C4-2B (cell line): Measurements from ENCODE around the gene GADL1.

Source experiments
- H3K27ac ChIP-seq: fragments of 450-650 bp; 2 replicates; pipeline ENCODE4 v1.5.1; 2017
- CTCF ChIP-seq: fragments of 450-650 bp; conservative IDR thresholded peaks from 2 replicates; pipeline ENCODE4 v1.5.1; 2017; ENCODE audit warnings: mild to moderate bottlenecking
- ZFX ChIP-seq: fragments of 450-650 bp; IDR thresholded peaks from 2 replicates; pipeline ENCODE4 v1.6.1; 2017

GADL1 gene

DNA sequence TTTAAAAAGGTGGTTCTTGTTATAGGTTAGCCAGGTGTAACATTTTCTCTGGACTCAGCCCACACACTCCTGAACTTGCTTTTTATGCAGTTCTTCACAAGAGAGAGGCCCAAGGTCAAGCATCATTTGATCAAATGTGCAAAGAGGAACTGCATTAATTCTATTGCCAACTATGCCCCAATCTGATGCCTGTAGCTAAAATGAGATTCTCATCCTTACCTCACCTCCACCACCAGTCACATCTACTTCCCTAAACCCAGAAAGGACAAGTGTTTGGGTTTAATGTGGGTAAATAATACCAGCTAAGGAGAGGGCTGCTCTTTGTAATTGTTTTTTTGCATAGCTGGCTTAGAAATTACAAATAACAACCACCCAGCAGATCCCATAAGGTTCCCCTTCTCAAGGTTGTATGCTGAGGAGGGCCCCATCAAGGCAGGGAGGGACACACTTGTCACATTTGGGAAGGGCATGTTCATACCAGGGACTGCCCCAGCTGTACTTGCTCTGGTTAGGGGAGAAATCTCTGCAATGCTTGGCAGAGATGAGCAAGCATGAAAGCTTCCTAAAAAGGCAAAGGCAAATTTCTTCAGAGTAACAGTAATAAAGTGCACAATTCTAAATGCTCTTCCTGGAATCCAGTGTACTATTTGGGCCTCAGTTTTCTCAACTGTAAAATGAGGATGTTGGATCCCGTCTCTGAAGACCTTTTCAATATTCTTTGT, 211.9 kb downstream of the GADL1 start:
- no peak overlapping the region for H3K27ac ChIP-seq
- TF ChIP-seq ZFX (no peak), CTCF (no peak)

GRCh38 chr3:30681649-30682211, 212.7 kb downstream of the GADL1 start:
- H3K27ac ChIP-seq = no peak overlapping the region

GRCh38 chr3:30680789-30681648, 213.4 kb downstream of the GADL1 start:
- no peak overlapping the region for H3K27ac ChIP-seq
- TF ChIP-seq ZFX (no peak), CTCF (no peak)

More at GRCh38 chr3:30681649-30682211, 212.7 kb downstream of the GADL1 start:
- TF ChIP-seq ZFX (no peak), CTCF (no peak)

DNA sequence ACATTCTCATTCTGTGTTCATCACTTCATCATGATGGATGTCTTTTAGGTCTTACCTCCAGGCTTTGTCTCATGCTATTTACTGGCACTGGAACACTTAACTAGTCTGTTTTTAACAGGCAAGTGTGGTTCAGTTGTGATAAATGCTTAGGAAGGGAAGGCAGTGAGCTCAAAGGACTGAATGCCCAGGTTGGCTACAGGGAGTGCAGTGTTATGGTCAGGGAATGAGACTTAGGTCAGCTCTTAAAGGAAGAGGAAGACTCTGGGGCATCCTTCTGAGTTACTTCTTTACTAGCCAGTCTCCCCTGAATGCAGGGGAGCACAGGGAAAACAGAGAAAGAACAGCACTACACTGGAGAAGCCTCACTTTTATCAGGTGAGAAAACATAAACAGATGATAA, 215.4 kb downstream of the GADL1 start:
- no peak overlapping the region for H3K27ac ChIP-seq
- TF ChIP-seq ZFX = no peak
- TF ChIP-seq CTCF = no peak

GRCh38 chr3:30677347-30677685, 217.1 kb downstream of the GADL1 start:
- H3K27ac ChIP-seq = no peak overlapping the region
- TF ChIP-seq CTCF = no peak
- no peak for TF ChIP-seq ZFX

DNA sequence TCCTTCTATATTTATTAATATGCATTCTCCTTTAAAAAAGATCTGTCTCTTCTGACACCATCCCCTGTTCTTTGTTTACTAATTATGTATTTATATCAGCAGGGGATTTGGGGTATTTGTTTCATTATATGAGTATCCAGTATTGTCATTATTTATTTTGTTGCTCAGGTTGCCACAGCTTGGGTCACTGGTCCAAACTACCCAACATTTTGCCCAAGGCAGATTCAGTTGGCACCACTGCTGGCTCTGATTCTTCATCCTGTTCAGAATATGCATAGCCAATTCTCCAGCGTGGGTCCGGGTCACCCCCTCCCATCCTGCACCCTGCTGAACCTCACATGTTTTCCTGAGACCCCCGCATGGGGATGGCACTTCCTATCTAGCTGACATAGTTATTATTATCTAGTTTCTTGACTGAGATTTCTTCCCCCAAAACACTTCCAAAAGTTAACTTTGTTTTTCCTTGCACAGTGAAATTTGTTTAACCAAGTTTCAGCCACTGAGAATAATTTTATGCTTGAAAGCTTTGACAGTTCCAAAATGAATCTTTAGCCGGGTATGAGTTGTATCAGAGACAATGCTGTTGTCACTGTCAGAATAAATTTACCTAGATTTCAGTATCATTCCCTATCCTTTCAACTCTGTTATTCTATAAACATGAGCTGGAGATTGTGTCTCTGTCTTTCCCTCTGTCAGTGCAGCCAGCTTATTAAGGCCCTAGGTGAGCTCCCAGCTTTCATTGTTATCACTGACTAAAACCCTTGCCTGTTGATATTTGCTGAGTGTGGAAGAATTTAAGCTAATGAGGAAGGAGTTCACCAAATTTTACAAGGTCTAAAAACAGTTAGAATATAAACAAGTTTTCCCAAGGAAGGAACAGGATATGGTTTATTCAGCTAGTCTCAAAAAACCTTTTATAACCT, 217.8 kb downstream of the GADL1 start:
- H3K27ac ChIP-seq = no peak overlapping the region
- TF ChIP-seq ZFX (no peak), CTCF (no peak)
